Tongue (tissue), 2 donors: ENCODE measurements around the gene LYG1. TPM values are rescaled to one million over a fixed set of nuclear protein-coding genes. Genes with fewer than 3 reads are reported as not detected.

ENCODE experiments used
- DNase-seq: peaks from one replicate; pipeline ENCODE4 v3.0.0-alpha.2; 2015
- total RNA-seq: library from RNA; depleted of rRNA; stranded (reverse); fragments of >200 nt; gene quantifications from one replicate; pipeline ENCODE4 v1.2.3, GENCODE V29; 2014

LYG1 gene
- total RNA-seq, 1 donor from 2014 or later = 0.41 TPM

GRCh38 chr2:99275882-99276281 is 25.1 kb downstream of the LYG1 start:
- no peak for DNase-seq

- DNase-seq = no peak
Observed at GRCh38 chr2:99261242-99261641, 39.8 kb downstream of the LYG1 start.

- DNase-seq = no peak
Observed at GRCh38 chr2:99260184-99260583, 40.8 kb downstream of the LYG1 start.

- DNase-seq = no peak
Observed at GRCh38 chr2:99259465-99259864, 41.5 kb downstream of the LYG1 start.

GRCh38 chr2:99256677-99257076 is 44.3 kb downstream of the LYG1 start:
- no peak for DNase-seq

- no peak for DNase-seq
Observed at GRCh38 chr2:99255491-99256318, 45.3 kb downstream of the LYG1 start, which contains the start of gene LYG2. Gene LYG2, minus strand, starts transcription at chr2:99255666. Its CDS starts 1,406 bp downstream, at chr2:99254260.

GRCh38 chr2:99249951-99250350 is 51.0 kb downstream of the LYG1 start:
- no peak for DNase-seq

- DNase-seq = no peak
Observed at GRCh38 chr2:99242151-99242550, 58.8 kb downstream of the LYG1 start.

GRCh38 chr2:99240431-99240830 is 60.6 kb downstream of the LYG1 start:
- no peak for DNase-seq

GRCh38 chr2:99238599-99238998 is 62.4 kb downstream of the LYG1 start:
- DNase-seq = no peak

Other genes with a start within 250 kb of the LYG1 start
- gene C2orf15, start 159.5 kb downstream of the LYG1 start, total RNA-seq = 0.92 TPM
- gene TSGA10, start 146.3 kb downstream of the LYG1 start, total RNA-seq = 2.9 TPM
- 7.6 TPM for gene LIPT1, start 146.2 kb downstream of the LYG1 start, total RNA-seq
- gene MITD1, start 120.1 kb downstream of the LYG1 start, total RNA-seq = 24.1 TPM
- gene MRPL30, start 120.0 kb downstream of the LYG1 start, total RNA-seq = 53.2 TPM
- gene LYG2, start 45.5 kb downstream of the LYG1 start, total RNA-seq = not detected
- 39.9 TPM for gene TXNDC9, start 35.1 kb upstream of the LYG1 start, total RNA-seq
- 29.1 TPM for gene EIF5B, start 36.2 kb upstream of the LYG1 start, total RNA-seq
- 83.9 TPM for gene REV1, start 188.8 kb upstream of the LYG1 start, total RNA-seq